ENCODE data around the gene MR1.

DNA sequence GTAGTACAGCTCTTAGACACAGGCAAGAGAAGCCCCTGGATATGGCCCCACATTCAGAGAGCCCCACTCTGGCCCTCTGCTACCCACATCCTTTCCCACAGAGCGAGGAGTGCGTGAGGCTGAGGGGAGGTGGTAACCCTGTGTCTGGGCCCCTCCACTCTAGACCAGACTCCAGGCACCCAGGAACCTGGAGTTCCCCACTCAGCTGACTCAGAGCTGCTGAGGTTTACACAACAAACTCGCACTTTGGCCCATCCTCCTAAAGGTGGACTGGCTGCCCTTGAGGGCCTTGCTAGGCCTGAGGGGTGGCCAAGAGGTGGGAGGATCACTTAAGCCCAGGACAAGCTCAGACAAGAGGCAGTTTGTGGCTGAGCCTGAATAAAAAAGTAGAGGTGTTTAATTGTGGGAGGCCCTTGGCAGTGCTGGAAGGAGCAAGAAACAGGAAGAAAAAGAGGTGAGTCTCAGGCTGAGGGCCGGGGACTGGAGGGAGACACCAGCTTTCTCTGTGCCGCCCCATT lies 10.7 kb downstream of the MR1 start:
- no peak for TF ChIP-seq POLR2A (IDR thresholded peaks at IDR 0.05)
- TF ChIP-seq CTCF (IDR thresholded peaks at IDR 0.05), result no peak

All from Peyer's patch (tissue), 4 donors.